Panc1 (cell line): ENCODE results near the gene LYRM9. TPM values are rescaled to one million over a fixed set of nuclear protein-coding genes. Genes with fewer than 3 reads are reported as not detected.

Experiments
- ATAC-seq: fragments of 200-7000 bp; cut with Tn5 transposase; 2 replicates; pipeline ENCODE4 v1.9.1; 2020; ENCODE audit warnings: mild to moderate bottlenecking, moderate library complexity
- BruUV-seq: library from RNA; stranded (reverse); fragments of 400-500 nt; replicated peaks from 2 replicates; lab custom pipeline; 2021; lab: Mats Ljungman, UMichigan
- CTCF ChIA-PET: fragments of 300-600 bp; sonication (Branson Sonifier 250); formaldehyde crosslinking; loops from one replicate; lab custom pipeline; 2022; ENCODE audit warnings: antibody characterized with exemption; lab: Charles Lee
- POLR2A ChIA-PET: fragments of 300-600 bp; sonication (Branson Sonifier 250); formaldehyde crosslinking; loops from one replicate; lab custom pipeline; 2022; ENCODE audit warnings: antibody characterized with exemption; lab: Charles Lee
- DNase-seq: peaks from one replicate; pipeline ENCODE4 v3.0.0-alpha.2; 2010; ENCODE audit warnings: low read depth, low spot score
- H3K27ac ChIP-seq: 2 replicates; pipeline ENCODE4 v1.5.1; 2011; ENCODE audit warnings: mild to moderate bottlenecking, low read length, inconsistent platforms
- H3K27me3 ChIP-seq: fragments of 200-500 bp; sonication (Bioruptor generic); 2 replicates; pipeline ENCODE4 v1.6.0; 2014; ENCODE audit warnings: low read length, inconsistent platforms; ENCODE audit not compliant: control insufficient read depth, insufficient read depth
- H3K36me3 ChIP-seq: fragments of 200-500 bp; sonication (Bioruptor generic); 2 replicates; pipeline ENCODE4 v1.5.1; 2014; ENCODE audit warnings: inconsistent platforms, mild to moderate bottlenecking, low read length, moderate library complexity; ENCODE audit not compliant: control insufficient read depth, insufficient read depth
- H3K4me1 ChIP-seq: 2 replicates; pipeline ENCODE4 v1.5.1; 2011; ENCODE audit warnings: inconsistent platforms, mild to moderate bottlenecking, low read length, moderate library complexity; ENCODE audit not compliant: control insufficient read depth, insufficient read depth
- H3K4me3 ChIP-seq, 2 experiments: 2 replicates each; pipeline ENCODE4 v1.5.1; 2011 to 2012; ENCODE audit warnings: low read depth in 2 of 2, low read length in 2 of 2, mild to moderate bottlenecking in 2 of 2, inconsistent platforms in 1 of 2, moderate library complexity in 1 of 2
- H3K9me3 ChIP-seq: fragments of 200-500 bp; sonication (Bioruptor generic); 2 replicates; pipeline ENCODE4 v1.5.1; 2014; ENCODE audit warnings: low read depth, mild to moderate bottlenecking, inconsistent platforms, low read length, moderate library complexity; ENCODE audit not compliant: control insufficient read depth, insufficient read depth
- POLR2AphosphoS5 ChIP-seq: IDR thresholded peaks from 2 replicates; pipeline ENCODE4 v1.6.1; 2012; ENCODE audit warnings: mild to moderate bottlenecking, low read depth, low read length, moderate library complexity
- REST ChIP-seq, 2 experiments: IDR thresholded peaks; 2 replicates each; pipeline ENCODE4 v1.6.1; 2011 to 2012; ENCODE audit warnings: low read depth in 2 of 2, control low read depth in 1 of 2, low read length in 1 of 2, mild to moderate bottlenecking in 1 of 2, moderate library complexity in 1 of 2; ENCODE audit not compliant: insufficient read depth in 1 of 2
- SIN3A ChIP-seq: IDR thresholded peaks from 2 replicates; pipeline ENCODE4 v1.6.1; 2012; ENCODE audit warnings: low read depth, mild to moderate bottlenecking, low read length, moderate library complexity, borderline replicate concordance; ENCODE audit not compliant: insufficient read depth
- TCF7L2 ChIP-seq: IDR thresholded peaks from 2 replicates; pipeline ENCODE4 v1.6.1; 2011; ENCODE audit warnings: mild to moderate bottlenecking, low read depth, low read length, inconsistent platforms
- in situ Hi-C: cut with HindIII; loops from 2 replicates; pipeline ENCODE4 v1.10.0; 2016; ENCODE audit warnings: low sequenced_read_pairs, low pct_unique_long_range_greater_than_20kb
- intact Hi-C: fragments of 100-400 bp; cut with micrococcal nuclease; formaldehyde crosslinking; loops from one replicate; pipeline ENCODE4 v1.10.0; 2022; ENCODE audit not compliant: unreplicated experiment
- total RNA-seq: library from RNA; stranded (reverse); gene quantifications from one replicate; pipeline ENCODE4 v1.2.1, GENCODE V29; 2021; ENCODE audit not compliant: unreplicated experiment
- TF ChIP-seq, protein P1 (sequence below): fragments of 450-650 bp; IDR thresholded peaks from 2 replicates; pipeline ENCODE4 v1.5.1; 2017; ENCODE audit warnings: mild to moderate bottlenecking

The LYRM9 gene
- total RNA-seq, 1 experiment from 2014 or later, result 1.6 TPM

- DNase-seq (no peak), ATAC-seq (no peak)
- ChIA-PET CTCF (interaction anchor here (0.6 kb wide), 1 partner anchor 27 kb away, joined by 8 read pairs; no protein-coding TSS in a partner anchor), POLR2A (no interaction called here)
- Histone ChIP-seq H3K4me1 (no peaks in the 10 kb centered on the region), H3K27ac (no peak overlapping the region), H3K4me3 (no peak overlapping the region), H3K27me3 (no peaks in the 10 kb centered on the region), H3K36me3 (no peaks in the 10 kb centered on the region), H3K9me3 (no peaks in the 10 kb centered on the region)
- in situ Hi-C loops (no loop called here), intact Hi-C loops (no loop called here)
- TF ChIP-seq POLR2AphosphoS5 (no peak), SIN3A (no peak), REST (IDR thresholded peaks at IDR 0.05; ENCODE audit: insufficient read depth in 1 of 2, low read depth in 2 of 2, low read length in 1 of 2) (no peak), TCF7L2 (no peak)
- TF ChIP-seq, protein P1, sequence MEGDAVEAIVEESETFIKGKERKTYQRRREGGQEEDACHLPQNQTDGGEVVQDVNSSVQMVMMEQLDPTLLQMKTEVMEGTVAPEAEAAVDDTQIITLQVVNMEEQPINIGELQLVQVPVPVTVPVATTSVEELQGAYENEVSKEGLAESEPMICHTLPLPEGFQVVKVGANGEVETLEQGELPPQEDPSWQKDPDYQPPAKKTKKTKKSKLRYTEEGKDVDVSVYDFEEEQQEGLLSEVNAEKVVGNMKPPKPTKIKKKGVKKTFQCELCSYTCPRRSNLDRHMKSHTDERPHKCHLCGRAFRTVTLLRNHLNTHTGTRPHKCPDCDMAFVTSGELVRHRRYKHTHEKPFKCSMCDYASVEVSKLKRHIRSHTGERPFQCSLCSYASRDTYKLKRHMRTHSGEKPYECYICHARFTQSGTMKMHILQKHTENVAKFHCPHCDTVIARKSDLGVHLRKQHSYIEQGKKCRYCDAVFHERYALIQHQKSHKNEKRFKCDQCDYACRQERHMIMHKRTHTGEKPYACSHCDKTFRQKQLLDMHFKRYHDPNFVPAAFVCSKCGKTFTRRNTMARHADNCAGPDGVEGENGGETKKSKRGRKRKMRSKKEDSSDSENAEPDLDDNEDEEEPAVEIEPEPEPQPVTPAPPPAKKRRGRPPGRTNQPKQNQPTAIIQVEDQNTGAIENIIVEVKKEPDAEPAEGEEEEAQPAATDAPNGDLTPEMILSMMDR, result no peak
- BruUV-seq, result no TSS peak
Measured at GRCh38 chr17:27921599-27921998, 28.4 kb upstream of the LYRM9 start.

DNA sequence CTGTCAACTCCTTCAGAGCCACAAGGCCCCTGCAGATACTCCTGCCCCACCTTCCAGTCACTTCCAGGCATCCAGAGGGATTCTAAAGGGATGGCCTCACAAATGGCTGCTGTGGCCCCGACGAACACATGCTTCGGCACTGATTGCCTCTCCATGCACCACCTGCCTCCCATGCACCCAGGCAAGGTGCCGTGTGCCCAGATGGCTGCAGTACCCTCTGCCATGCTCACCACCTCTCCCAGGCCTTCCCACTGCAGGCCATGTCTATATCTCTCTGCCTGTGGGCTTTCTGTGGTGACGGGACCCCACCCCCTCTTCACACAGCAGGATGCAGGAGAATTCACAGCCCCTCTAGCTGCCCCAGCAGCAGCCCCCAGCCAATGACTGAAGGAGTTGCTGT is 27.9 kb upstream of the LYRM9 start:
- ChIA-PET CTCF (interaction anchor here (0.6 kb wide), 1 partner anchor 28 kb away, joined by 8 read pairs; no protein-coding TSS in a partner anchor), POLR2A (no interaction called here)
- no TSS peak for BruUV-seq
- no peak overlapping the region for H3K27ac ChIP-seq
- no peaks in the 10 kb centered on the region for H3K36me3 ChIP-seq
- H3K4me3 ChIP-seq, result no peak overlapping the region
- H3K9me3 ChIP-seq, result no peaks in the 10 kb centered on the region
- in situ Hi-C loops, result no loop called here
- H3K4me1 ChIP-seq, result no peaks in the 10 kb centered on the region
- DNase-seq, result no peak
- ATAC-seq, result no peak
- no peaks in the 10 kb centered on the region for H3K27me3 ChIP-seq
- no peak for TF ChIP-seq REST (IDR thresholded peaks at IDR 0.05; ENCODE audit: insufficient read depth in 1 of 2, low read depth in 2 of 2, low read length in 1 of 2)
- TF ChIP-seq, protein P1, result no peak
- no peak for TF ChIP-seq POLR2AphosphoS5
- no peak for TF ChIP-seq TCF7L2
- no peak for TF ChIP-seq SIN3A
- intact Hi-C loops, result no loop called here
